ENCODE results near the gene PNMA6E. TPM values are rescaled to one million over a fixed set of nuclear protein-coding genes. Genes with fewer than 3 reads are reported as not detected.

The PNMA6E gene
- total and polyA plus RNA-seq, 2 of the 13 experiments (the other 11 are each of a cell fraction or from before 2014, with no cell fraction given) = not detected

GRCh38 chrX:153423652-153424051 lies 22.5 kb upstream of the PNMA6E start:
- intact Hi-C loops (cut with micrococcal nuclease; ENCODE audit: unreplicated experiment) (no loop called here), in situ Hi-C loops (cut with HindIII; ENCODE audit: extremely low pct_ligation_motif_present, low pct_unique_long_range_greater_than_20kb) (no loop called here)
- Histone ChIP-seq H3K36me3 (replicated peaks in 1 of 2; ENCODE audit: control insufficient read depth in 1 of 2, insufficient read depth in 2 of 2, low read length in 2 of 2) (no peaks in the 10 kb centered on the region), H3K9ac (ENCODE audit: insufficient read depth, low read depth, low read length) (no peak overlapping the region), H3K4me3 (replicated peaks in 1 of 3; ENCODE audit: insufficient read depth in 1 of 3, low read depth in 2 of 3, low read length in 3 of 3) (no peak overlapping the region), H3K4me1 (ENCODE audit: insufficient read depth, low read length) (no peaks in the 10 kb centered on the region), H3K4me2 (ENCODE audit: low read depth, low read length) (no peak overlapping the region), H3K27ac (ENCODE audit: extremely low read length, insufficient read depth, low read length) (no peak overlapping the region), H3K9me3 (ENCODE audit: low read length) (no peaks in the 10 kb centered on the region), H3K27me3 (ENCODE audit: control insufficient read depth in 1 of 2, insufficient read depth in 2 of 2, low read length in 2 of 2) (peaks cover 3 to 30% of the 10 kb centered on the region in 2 experiments; a peak in 2 of 5 replicates), H3K79me2 (ENCODE audit: insufficient read depth, low read length) (no peaks in the 10 kb centered on the region), H4K20me1 (ENCODE audit: insufficient read depth, low read length) (no peaks in the 10 kb centered on the region), H2AFZ (ENCODE audit: low read length) (no peak overlapping the region)
- POLR2A ChIA-PET = no interaction called here
- TF ChIP-seq ZBTB39 (CRISPR knock-in tag; IDR thresholded peaks at IDR 0.05) (no peak), EZH2 (conservative IDR thresholded peaks at IDR 0.05; ENCODE audit: low read depth, low read length) (0 out of 2 replicates have a peak, but pooled peaks have one; percentile 28)
- DNase-seq (ENCODE audit: low spot score) (no peak), ATAC-seq (no peak), FAIRE-seq (no peak)
- CTCF ChIA-PET (ENCODE audit: low intra/inter-chr PET ratio, low total read pairs) = no interaction called here
- 0% methylated on average over 1 of the region's 8 CpGs for WGBS (ENCODE audit: low lambda C conversion rate)
- BruUV-seq (replicated peaks) = no TSS peak

DNA sequence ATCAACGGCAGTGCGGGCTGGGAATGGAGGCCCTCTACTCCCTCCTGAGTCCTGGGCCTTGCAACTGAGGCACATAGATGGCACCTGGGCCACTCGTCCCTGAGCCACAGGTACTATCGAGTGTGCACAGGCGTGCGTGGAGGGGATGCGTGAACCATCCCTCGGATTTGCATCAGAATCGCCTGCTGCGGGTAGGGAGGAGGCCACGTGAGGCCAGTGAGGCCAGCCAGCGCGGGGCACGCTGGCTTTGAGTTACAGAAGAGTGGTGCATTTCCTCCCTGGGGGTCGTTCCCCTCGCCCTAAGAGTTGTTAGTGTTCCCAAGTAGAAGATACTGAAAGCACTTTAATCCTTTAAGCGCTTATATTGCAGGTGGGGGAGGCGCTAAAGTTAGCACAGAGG lies 20.7 kb upstream of the PNMA6E start:
- Histone ChIP-seq H3K79me2 (ENCODE audit: insufficient read depth, low read length) (no peaks in the 10 kb centered on the region), H3K4me2 (ENCODE audit: low read depth, low read length) (no peak overlapping the region), H2AFZ (ENCODE audit: low read length) (no peak overlapping the region), H3K9ac (ENCODE audit: insufficient read depth, low read depth, low read length) (no peak overlapping the region), H4K20me1 (ENCODE audit: insufficient read depth, low read length) (no peaks in the 10 kb centered on the region), H3K4me3 (replicated peaks in 1 of 3; ENCODE audit: insufficient read depth in 1 of 3, low read depth in 2 of 3, low read length in 3 of 3) (no peak overlapping the region), H3K4me1 (ENCODE audit: insufficient read depth, low read length) (no peaks in the 10 kb centered on the region), H3K27me3 (ENCODE audit: control insufficient read depth in 1 of 2, insufficient read depth in 2 of 2, low read length in 2 of 2) (peaks cover 3 to 41% of the 10 kb centered on the region in 2 experiments; a peak in 3 of 5 replicates), H3K27ac (ENCODE audit: extremely low read length, insufficient read depth, low read length) (no peak overlapping the region), H3K36me3 (replicated peaks in 1 of 2; ENCODE audit: control insufficient read depth in 1 of 2, insufficient read depth in 2 of 2, low read length in 2 of 2) (no peaks in the 10 kb centered on the region), H3K9me3 (ENCODE audit: low read length) (no peaks in the 10 kb centered on the region)
- ChIA-PET CTCF (ENCODE audit: low intra/inter-chr PET ratio, low total read pairs) (no interaction called here), POLR2A (no interaction called here)
- BruUV-seq (replicated peaks) = no TSS peak
- intact Hi-C loops (cut with micrococcal nuclease; ENCODE audit: unreplicated experiment) = no loop called here
- WGBS (ENCODE audit: low lambda C conversion rate) = no CpG with 5 or more reads among the region's 18 CpGs
- ATAC-seq (no peak), DNase-seq (ENCODE audit: low spot score) (no peak), FAIRE-seq (no peak)
- in situ Hi-C loops (cut with HindIII; ENCODE audit: extremely low pct_ligation_motif_present, low pct_unique_long_range_greater_than_20kb) = no loop called here
- TF ChIP-seq NR1H2 (CRISPR knock-in tag; IDR thresholded peaks at IDR 0.05; ENCODE audit: borderline replicate concordance, low read depth) = no peak
- no peak for TF ChIP-seq SNAPC2 (CRISPR knock-in tag; IDR thresholded peaks at IDR 0.05)
- no peak for TF ChIP-seq ATRX (CRISPR knock-in tag; IDR thresholded peaks at IDR 0.05; ENCODE audit: borderline replicate concordance)
- TF ChIP-seq KDM6A (CRISPR knock-in tag; IDR thresholded peaks at IDR 0.05; ENCODE audit: low read depth) = no peak
- TF ChIP-seq REXO4 (CRISPR knock-in tag; IDR thresholded peaks at IDR 0.05; ENCODE audit: borderline replicate concordance) = no peak
- TF ChIP-seq ZNF703 (CRISPR knock-in tag; IDR thresholded peaks at IDR 0.05; ENCODE audit: borderline replicate concordance) = no peak
- TF ChIP-seq ATF5 (CRISPR knock-in tag; IDR thresholded peaks at IDR 0.05; ENCODE audit: low read depth) = no peak
- TF ChIP-seq, protein P1, sequence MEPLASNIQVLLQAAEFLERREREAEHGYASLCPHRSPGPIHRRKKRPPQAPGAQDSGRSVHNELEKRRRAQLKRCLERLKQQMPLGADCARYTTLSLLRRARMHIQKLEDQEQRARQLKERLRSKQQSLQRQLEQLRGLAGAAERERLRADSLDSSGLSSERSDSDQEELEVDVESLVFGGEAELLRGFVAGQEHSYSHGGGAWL (CRISPR knock-in tag; IDR thresholded peaks at IDR 0.05) = no peak
- TF ChIP-seq, protein P2, sequence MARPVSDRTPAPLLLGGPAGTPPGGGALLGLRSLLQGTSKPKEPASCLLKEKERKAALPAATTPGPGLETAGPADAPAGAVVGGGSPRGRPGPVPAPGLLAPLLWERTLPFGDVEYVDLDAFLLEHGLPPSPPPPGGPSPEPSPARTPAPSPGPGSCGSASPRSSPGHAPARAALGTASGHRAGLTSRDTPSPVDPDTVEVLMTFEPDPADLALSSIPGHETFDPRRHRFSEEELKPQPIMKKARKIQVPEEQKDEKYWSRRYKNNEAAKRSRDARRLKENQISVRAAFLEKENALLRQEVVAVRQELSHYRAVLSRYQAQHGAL (CRISPR knock-in tag; IDR thresholded peaks at IDR 0.05; ENCODE audit: not compliant biosample characterization) = no peak
- TF ChIP-seq RAD51 (IDR thresholded peaks at IDR 0.05; ENCODE audit: borderline replicate concordance) = no peak
- TF ChIP-seq ZNF83 (CRISPR knock-in tag; IDR thresholded peaks at IDR 0.05; ENCODE audit: borderline replicate concordance) = no peak
- no peak for TF ChIP-seq NR2F1 (CRISPR knock-in tag; IDR thresholded peaks at IDR 0.05)
- TF ChIP-seq ZFP90 (CRISPR knock-in tag; IDR thresholded peaks at IDR 0.05; ENCODE audit: borderline replicate concordance) = no peak

All from HepG2 (cell line).